Stimulated activated CD8-positive, alpha-beta memory T cell treated with anti-CD3 and anti-CD28 coated beads, Interleukin-12 subunit alpha, Interleukin-12 subunit beta, amount 100 ng/mL, for 1 hour (primary cell): ENCODE measurements around the gene STT3A.

Experiments used
- DNase-seq: peaks from one replicate; pipeline ENCODE4 v3.0.0-alpha.2; 2020; ENCODE audit warnings: low read depth

The STT3A gene

GRCh38 chr11:125667151-125667550, 74.5 kb downstream of the STT3A start:
- no peak for DNase-seq

DNA sequence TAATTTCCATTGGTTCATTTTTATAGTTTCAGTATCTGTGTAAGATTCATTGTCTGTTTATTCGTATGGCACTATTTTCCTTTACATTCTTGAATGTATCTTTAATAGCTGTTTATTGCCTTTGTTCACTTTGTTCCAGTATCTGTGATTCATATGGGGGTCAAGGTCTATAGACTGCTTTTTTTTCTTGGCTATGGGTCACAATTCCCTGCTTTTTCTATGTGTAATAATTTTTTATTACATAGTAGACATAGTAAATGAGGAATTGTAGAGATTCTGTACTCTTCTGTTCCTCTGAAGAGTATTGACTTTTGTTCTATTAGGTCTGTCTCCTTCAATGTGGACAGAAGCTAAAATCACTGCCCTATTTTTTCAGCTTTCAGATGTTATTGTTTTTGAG, 77.5 kb downstream of the STT3A start:
- DNase-seq, result no peak

DNA sequence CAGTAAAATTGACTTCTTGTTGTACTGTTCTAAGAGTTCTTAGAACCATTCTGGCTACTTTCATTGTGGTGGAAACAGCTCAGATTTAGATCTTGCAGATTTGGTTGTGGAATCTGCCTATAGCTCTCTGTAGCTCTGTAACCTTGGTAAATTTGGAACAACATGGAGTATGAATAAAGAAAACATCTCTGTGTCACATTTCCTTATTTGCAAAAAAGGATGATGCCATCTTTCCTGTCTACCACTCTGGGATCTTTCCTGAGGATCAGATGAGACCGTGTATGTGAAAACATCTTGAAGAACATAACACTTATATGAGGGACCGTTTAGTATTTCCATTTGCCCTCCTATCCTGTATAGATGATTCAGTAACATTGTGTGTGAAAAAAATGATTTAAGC, 78.9 kb downstream of the STT3A start:
- DNase-seq, result no peak
